ENCODE results near the gene CTAGE8.
"Not testable (repeated sequence)": the region's sequence is repeated elsewhere in the genome, so short reads cannot be mapped to it uniquely, and the experiment has no call there.

CTAGE8 gene

DNA sequence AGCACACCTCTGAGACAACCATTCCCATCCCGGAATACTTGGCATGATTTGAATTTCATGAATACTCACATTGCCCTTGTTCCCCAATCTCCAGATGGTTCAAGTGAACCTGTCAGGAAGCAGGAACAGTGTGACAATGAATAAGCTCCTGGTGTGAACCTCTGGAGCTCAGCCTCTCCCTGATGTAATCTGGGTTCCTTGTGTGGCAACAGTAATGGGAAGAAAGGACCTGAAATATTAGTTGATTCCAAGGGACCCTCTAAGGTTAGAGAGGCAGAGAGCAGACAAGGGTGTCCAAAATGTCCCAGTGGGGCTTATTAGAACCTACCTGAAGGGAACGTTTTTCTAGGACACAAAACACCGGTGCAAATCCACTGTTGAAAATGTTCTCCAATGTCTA lies 13.0 kb downstream of the CTAGE8 start:
- no peak for DNase-seq

GRCh38 chr7:144255471-144255897 lies 13.6 kb downstream of the CTAGE8 start:
- no peak for DNase-seq

DNA sequence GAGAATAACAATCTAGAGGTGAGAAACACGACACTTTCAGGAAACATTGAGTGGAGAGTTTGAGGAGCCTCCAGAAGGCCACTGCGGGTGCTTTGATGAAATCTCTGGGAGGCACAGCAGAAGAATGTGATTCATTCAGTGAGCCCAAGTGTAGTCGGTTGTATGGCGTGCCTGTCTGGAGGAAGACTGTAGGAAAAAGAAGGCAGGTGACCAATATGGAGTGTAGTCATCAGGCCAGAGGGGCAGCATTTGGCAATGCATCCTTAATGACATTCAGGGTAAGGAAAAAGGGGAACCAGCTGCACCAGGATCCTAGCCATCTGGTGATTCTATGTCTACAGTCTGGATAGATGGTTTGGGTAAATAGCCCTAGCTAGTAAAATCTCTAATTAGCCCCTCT lies 16.8 kb downstream of the CTAGE8 start:
- DNase-seq: not testable (repeated sequence)

- DNase-seq: not testable (repeated sequence)
These were observed 21.3 kb downstream of the CTAGE8 start for GRCh38 chr7:144247674-144248330.

GRCh38 chr7:144246967-144247366 lies 22.1 kb downstream of the CTAGE8 start:
- DNase-seq: not testable (repeated sequence)

DNA sequence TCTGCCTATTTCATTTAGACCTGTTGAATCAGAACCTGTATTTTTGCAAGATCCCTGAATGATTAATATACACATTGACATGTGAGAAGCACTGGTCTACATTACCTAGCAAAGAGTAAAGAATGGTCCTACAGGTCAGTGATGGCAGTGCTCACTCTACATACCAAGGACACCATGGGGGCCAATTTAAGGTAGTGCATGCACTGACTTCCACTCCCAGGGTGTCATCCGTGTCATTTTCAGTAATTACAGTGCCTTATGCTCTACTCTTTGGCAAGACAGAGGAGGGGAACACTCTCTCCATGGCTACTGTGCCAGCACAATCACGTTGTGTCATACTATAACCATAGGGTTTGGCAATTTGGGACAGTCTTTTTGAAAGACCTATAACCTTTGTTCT lies 23.7 kb downstream of the CTAGE8 start:
- not testable (repeated sequence) for DNase-seq

DNA sequence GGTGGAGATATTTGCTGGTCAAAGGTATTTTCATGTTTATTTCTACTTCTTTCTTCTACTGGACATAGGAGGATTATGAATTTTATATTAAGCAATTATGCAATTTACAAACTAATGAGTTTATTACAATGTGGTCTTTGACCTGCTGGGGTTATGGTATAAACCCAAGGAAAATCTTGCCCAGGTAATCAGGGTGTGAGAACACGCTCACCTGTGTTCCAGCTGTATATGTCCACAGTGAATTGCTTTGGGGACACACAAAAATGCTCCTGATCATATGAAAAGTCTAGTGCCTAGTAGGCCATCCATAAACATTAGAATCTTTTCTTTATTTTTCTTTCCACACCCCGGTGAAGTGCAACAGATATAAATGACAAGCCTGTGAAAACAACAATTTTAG lies 29.7 kb downstream of the CTAGE8 start, which contains the start of gene OR2A42:
Gene OR2A42 (minus strand): TSS at position 241 of the 400 bp plus-strand sequence. CDS start 6,762 bp downstream, outside the sequence.
- not testable (repeated sequence) for DNase-seq

GRCh38 chr7:144238530-144239082 lies 30.5 kb downstream of the CTAGE8 start:
- not testable (repeated sequence) for DNase-seq

DNA sequence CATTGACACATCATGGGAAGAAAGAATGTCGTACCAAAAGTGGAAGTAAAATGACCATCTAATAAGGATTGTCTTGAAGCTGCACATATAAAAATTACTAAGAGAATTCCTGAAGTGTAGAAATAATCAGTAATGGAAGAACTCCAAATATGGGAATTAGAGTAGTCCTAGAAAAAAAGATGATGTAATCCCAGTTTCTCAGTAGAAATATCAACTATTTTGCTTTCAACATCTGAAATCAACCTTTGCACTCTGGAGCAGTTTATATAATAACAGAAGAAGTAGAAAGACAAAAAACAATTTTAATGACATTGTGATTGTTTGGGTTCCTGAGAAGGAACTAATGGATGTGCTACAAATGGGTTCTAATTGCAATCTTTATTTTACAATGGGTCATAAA lies 36.0 kb downstream of the CTAGE8 start:
- not testable (repeated sequence) for DNase-seq

DNA sequence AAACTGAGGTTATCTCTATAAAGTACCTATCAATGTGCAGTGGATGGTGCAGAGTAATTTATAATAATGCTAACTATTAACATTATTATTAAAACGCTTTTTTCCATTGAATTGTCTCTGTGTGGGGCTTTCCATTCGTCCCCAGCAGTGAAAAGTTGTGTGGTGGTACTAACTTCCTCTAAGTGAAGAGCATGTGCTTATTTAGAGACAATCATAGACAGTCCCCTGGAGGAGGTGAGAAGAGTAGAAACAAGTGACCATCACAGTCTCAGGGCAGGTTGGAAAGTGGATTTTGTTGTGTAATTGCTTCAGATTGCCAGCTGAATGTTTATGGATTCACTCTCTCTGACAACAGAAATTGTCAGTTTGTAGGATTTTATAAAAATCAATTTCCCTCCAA lies 38.1 kb downstream of the CTAGE8 start:
- not testable (repeated sequence) for DNase-seq

DNA sequence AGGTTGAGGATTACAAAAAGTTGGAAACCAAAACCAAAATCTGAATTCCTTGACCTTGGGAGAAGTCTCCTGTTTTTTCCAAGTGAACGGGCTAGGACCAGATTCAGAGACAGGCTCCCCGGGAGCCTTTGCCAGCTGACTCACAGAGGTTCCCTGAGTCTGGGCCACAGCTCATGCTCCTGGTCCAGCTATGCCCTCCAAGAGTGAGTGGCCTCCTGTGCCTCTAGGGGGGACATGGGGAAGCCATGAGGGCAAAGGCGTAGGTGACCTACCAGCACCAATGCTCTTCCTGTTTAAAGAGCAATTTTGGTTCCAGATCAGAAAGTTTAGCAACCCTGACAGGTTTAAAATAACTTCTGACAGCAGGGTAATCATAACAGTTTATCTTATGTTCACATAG lies 40.3 kb downstream of the CTAGE8 start:
- DNase-seq: not testable (repeated sequence)

GRCh38 chr7:144226866-144227265 lies 42.2 kb downstream of the CTAGE8 start:
- not testable (repeated sequence) for DNase-seq

- not testable (repeated sequence) for DNase-seq
These were observed 45.4 kb downstream of the CTAGE8 start for GRCh38 chr7:144223675-144224074.

DNA sequence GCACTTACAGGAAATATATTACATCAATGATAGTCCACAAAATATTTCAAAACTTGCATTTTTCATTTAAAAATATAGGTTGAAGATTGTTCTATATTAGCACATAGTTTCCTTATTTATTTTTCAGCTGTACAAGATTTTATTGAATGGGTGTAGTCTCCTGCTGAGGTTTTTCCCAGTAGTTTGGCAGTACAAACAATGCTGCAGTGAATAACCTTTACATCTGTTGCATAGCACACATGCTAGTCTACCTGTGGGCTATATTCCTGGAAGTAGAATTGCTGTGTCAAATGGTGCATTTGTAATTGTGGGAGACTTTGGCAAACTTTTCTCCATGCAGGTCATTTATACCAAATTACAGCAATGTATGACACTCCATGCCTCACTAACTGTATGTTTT lies 48.6 kb downstream of the CTAGE8 start:
- not testable (repeated sequence) for DNase-seq

DNA sequence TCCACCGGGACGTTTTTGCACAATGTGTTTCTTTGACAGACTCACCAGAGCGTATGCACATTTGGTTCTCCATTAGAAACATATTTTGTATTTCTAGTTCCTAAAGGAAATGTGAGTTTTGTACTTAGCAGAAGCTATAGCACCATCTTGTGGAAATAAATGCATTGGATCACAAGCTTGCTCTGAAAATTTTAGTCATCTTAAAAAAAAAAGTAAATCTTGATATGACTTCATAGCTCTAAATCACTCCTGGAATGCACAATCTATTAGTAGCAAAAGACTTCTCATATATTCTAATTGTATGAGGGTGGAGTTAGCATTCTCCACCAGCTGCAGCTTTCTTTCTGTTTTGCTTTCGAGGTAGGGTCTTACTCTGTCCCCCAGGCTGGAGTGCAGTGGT lies 49.9 kb downstream of the CTAGE8 start:
- DNase-seq: not testable (repeated sequence)

DNA sequence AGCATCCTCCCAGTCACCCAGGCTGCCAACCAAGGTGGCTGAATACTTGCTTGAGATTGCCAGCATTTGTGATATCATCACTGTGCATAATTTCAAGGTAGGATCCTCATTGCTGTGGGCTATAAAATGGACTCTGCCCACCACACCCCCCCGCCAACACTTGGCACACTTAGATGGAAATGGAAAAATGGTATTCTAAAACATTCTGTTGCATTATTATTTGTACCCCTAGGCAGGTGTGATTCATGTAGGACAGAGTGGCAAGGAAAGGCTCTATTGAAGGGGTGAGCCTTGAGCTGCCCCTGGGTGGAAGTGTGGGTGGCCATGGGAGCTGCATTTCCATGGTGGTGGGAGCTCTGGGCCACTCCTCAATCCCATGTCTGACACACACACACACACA lies 50.5 kb downstream of the CTAGE8 start:
- not testable (repeated sequence) for DNase-seq

DNA sequence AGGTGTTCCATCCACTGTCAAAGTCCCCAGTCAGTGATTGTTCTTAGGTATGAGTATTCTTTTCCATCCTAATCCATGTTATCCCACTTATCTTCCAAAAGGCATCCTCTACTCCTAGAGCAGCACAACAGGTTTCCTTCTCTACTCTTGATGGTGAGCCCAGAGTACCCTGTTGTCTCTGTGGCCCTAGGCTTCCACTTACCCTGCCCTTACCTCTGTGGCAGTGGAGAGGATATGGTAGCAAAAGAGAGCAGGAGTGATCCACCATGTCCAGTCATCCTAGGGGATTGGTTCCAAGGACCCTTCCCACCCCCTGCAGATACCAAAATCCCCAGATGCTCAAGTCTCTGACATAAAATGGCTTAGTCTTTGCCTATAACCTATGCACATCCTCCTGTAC lies 51.9 kb downstream of the CTAGE8 start:
- DNase-seq: not testable (repeated sequence)

Data from activated naive CD4-positive, alpha-beta T cell treated with anti-CD3 and anti-CD28 coated beads, Interleukin-2, amount 50 U/mL, for 16 hours (primary cell).